ENCODE data around the gene SIPA1L3. TPM values are rescaled to one million over a fixed set of nuclear protein-coding genes. Genes with fewer than 3 reads are reported as not detected.

SIPA1L3 gene
- total RNA-seq, 4 donors from 2014 or later, result 4.1 to 18.7 (median 6.1) TPM

DNA sequence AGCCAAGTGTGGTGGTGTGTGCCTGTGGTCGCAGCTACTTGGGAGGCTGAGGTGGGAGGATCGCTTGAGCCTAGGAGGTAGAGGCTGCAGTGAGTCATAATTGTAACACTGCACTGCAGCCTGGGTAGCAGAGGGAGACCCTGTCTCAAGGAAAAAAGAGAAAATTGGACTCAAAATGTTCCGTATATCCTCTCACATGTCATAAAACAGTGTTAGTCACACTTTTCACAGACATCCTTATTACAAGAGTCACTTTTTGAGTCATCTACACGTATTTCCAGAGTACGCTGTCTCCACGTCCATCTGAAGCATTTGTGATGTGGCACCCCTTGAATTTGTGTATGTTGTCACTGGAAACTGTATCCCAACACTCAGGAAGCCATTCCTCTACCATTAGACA lies 133.0 kb downstream of the SIPA1L3 start:
- ATAC-seq, result no peak
- Histone ChIP-seq H3K36me3 (no peaks in the 10 kb centered on the region), H3K27ac (no peak overlapping the region), H3K4me1 (peaks cover 24 to 25% of the 10 kb centered on the region in 2 donors), H3K9me3 (no peaks in the 10 kb centered on the region), H3K27me3 (no peaks in the 10 kb centered on the region), H3K4me3 (no peak overlapping the region)
- no peak for DNase-seq
- no peak for TF ChIP-seq POLR2A (IDR thresholded peaks at IDR 0.05)
- TF ChIP-seq, protein P1, sequence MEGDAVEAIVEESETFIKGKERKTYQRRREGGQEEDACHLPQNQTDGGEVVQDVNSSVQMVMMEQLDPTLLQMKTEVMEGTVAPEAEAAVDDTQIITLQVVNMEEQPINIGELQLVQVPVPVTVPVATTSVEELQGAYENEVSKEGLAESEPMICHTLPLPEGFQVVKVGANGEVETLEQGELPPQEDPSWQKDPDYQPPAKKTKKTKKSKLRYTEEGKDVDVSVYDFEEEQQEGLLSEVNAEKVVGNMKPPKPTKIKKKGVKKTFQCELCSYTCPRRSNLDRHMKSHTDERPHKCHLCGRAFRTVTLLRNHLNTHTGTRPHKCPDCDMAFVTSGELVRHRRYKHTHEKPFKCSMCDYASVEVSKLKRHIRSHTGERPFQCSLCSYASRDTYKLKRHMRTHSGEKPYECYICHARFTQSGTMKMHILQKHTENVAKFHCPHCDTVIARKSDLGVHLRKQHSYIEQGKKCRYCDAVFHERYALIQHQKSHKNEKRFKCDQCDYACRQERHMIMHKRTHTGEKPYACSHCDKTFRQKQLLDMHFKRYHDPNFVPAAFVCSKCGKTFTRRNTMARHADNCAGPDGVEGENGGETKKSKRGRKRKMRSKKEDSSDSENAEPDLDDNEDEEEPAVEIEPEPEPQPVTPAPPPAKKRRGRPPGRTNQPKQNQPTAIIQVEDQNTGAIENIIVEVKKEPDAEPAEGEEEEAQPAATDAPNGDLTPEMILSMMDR (IDR thresholded peaks at IDR 0.05 in 4 of 5, conservative IDR thresholded peaks at IDR 0.05 in 1 of 5), result no peak
- intact Hi-C loops (cut with DNase I; ENCODE audit: low total_unique reads) (no loop called here), in situ Hi-C loops (cut with MboI; ENCODE audit: low sequenced_read_pairs in 4 of 4) (no loop called here)

DNA sequence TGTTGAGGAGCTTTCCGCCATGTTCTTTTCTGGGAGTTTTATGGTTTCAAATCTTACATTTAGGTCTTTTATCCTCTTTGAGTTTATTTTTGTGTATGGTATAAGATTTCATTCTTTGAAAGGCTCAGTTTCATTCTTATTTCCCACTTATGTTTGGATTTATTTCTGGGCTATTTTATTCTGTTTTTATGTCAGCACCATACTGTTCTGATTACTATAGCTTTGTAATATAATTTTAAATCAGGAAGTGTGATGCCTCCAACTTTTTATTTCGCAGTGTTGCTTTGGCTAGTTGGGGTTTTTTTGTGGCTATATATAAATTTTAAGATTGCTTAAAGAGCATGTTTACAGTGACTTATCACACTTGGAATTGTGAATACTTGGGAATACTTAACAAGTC lies 135.1 kb downstream of the SIPA1L3 start:
- H3K27ac ChIP-seq, result no peak overlapping the region
- DNase-seq (no peak), ATAC-seq (no peak)
- no peak for TF ChIP-seq POLR2A (IDR thresholded peaks at IDR 0.05)
- TF ChIP-seq, protein P1 (IDR thresholded peaks at IDR 0.05 in 4 of 5, conservative IDR thresholded peaks at IDR 0.05 in 1 of 5), result no peak
- H3K9me3 ChIP-seq, result no peaks in the 10 kb centered on the region
- peaks cover 10 to 11% of the 10 kb centered on the region in 2 donors for H3K4me1 ChIP-seq
- no peak overlapping the region for H3K4me3 ChIP-seq
- intact Hi-C loops (cut with DNase I; ENCODE audit: low total_unique reads) (no loop called here), in situ Hi-C loops (cut with MboI; ENCODE audit: low sequenced_read_pairs in 4 of 4) (no loop called here)
- H3K27me3 ChIP-seq, result no peaks in the 10 kb centered on the region
- H3K36me3 ChIP-seq, result no peaks in the 10 kb centered on the region

DNA sequence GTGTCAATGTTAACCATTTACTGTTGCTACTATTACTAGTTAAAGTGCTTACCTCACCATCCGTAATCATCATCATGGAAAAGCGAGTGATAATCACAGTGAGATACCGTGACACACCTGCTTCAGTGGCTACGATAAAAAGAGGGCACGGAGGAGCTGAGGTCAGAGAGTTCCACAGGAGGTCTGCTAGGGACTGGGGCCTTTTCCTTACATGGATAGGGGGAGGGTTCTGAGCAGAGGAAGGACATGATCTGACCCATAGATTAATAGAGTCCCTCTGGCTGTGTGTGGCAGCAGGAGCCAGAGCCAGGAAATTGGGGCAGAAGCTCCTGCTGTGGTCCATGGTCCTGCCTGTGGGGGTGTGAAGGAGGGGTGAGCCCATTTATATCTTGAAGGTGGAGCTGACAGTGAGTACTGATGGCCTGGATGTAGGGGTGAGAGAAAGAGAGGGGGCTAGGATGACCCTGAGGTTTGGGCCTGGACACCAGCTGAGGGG lies 136.7 kb downstream of the SIPA1L3 start:
- Histone ChIP-seq H3K36me3 (no peaks in the 10 kb centered on the region), H3K4me3 (no peak overlapping the region), H3K4me1 (no peaks in the 10 kb centered on the region), H3K9me3 (no peaks in the 10 kb centered on the region), H3K27me3 (no peaks in the 10 kb centered on the region), H3K27ac (no peak overlapping the region)
- ATAC-seq, result no peak
- no peak for DNase-seq
- TF ChIP-seq POLR2A (IDR thresholded peaks at IDR 0.05), result no peak
- TF ChIP-seq, protein P1 (IDR thresholded peaks at IDR 0.05 in 4 of 5, conservative IDR thresholded peaks at IDR 0.05 in 1 of 5), result no peak
- in situ Hi-C loops (cut with MboI; ENCODE audit: low sequenced_read_pairs in 4 of 4), result no loop called here
- intact Hi-C loops (cut with DNase I; ENCODE audit: low total_unique reads), result no loop called here

DNA sequence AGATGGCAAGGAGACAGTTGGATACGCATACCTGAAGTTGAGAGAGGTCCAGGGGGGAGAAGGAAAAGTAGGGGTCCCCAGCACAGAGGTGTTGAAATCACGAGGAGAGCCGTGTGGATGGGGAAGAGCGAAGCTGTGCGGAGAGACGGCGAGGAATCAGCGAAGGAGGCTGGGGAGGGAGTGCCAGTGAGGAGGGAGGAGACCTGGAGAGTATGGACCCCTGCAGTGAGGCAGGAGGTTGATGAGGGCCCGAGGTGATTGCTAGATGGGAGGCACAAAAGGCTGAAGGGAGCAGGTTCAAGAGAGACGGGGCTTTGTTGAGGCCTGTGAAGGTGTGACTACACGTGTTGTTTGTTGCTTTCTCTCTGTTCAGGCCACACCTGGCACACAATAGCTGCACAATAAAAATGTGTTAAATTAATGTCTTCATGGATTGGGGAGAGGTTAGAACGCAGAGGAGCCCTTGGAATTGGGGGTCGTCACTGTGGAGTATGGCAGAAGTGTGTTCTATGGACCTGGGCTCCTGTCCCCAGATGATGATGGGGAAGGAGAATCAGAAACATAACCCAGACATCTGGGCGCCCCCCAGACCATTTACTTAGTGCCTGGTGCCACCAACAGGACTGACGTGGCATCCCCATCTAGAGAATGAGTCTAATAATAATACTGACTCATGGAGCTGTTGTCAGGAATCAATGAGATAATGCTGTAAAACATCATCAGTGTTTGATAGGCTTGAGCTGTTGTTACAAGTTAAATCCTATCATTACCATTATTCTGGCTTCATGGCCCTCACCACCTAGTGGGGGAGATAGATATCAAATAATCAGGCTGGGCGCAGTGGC lies 137.5 kb downstream of the SIPA1L3 start:
- Histone ChIP-seq H3K4me3 (no peak overlapping the region), H3K36me3 (no peaks in the 10 kb centered on the region), H3K4me1 (no peaks in the 10 kb centered on the region), H3K9me3 (no peaks in the 10 kb centered on the region), H3K27ac (no peak overlapping the region), H3K27me3 (no peaks in the 10 kb centered on the region)
- ATAC-seq (no peak), DNase-seq (no peak)
- TF ChIP-seq POLR2A (IDR thresholded peaks at IDR 0.05), result no peak
- TF ChIP-seq, protein P1 (IDR thresholded peaks at IDR 0.05 in 4 of 5, conservative IDR thresholded peaks at IDR 0.05 in 1 of 5), result no peak
- intact Hi-C loops (cut with DNase I; ENCODE audit: low total_unique reads), result no loop called here
- in situ Hi-C loops (cut with MboI; ENCODE audit: low sequenced_read_pairs in 4 of 4), result no loop called here
